ENCODE measurements around the gene KRTAP24-1. TPM values are rescaled to one million over a fixed set of nuclear protein-coding genes. Genes with fewer than 3 reads are reported as not detected.
A peak's percentile ranks its signal among the peaks of the same experiment; 100 is the strongest.

Gene KRTAP24-1
- total RNA-seq, 1 experiment from 2014 or later, result not detected

GRCh38 chr21:30238168-30238567 is 44.6 kb downstream of the KRTAP24-1 start:
- BruUV-seq (replicated peaks), result no TSS peak
- Histone ChIP-seq H3K36me3 (ENCODE audit: low read depth) (no peaks in the 10 kb centered on the region), H3K4me1 (replicated peaks; ENCODE audit: insufficient read depth) (peaks cover 27% of the 10 kb centered on the region), H3K27ac (no peak overlapping the region), H2AFZ (no peak overlapping the region), H3K4me3 (no peak overlapping the region), H3K4me2 (no peak overlapping the region), H3K9me3 (ENCODE audit: insufficient read depth, low read depth) (no peaks in the 10 kb centered on the region), H4K20me1 (ENCODE audit: insufficient read depth) (no peaks in the 10 kb centered on the region), H3K27me3 (ENCODE audit: insufficient read depth, low read depth) (no peaks in the 10 kb centered on the region), H3K9me2 (ENCODE audit: insufficient read depth) (no peaks in the 10 kb centered on the region), H3F3A (ENCODE audit: insufficient read depth, low read depth) (peaks cover 22% of the 10 kb centered on the region), H3K79me2 (ENCODE audit: low read depth) (no peaks in the 10 kb centered on the region)
- TF ChIP-seq, protein P1, sequence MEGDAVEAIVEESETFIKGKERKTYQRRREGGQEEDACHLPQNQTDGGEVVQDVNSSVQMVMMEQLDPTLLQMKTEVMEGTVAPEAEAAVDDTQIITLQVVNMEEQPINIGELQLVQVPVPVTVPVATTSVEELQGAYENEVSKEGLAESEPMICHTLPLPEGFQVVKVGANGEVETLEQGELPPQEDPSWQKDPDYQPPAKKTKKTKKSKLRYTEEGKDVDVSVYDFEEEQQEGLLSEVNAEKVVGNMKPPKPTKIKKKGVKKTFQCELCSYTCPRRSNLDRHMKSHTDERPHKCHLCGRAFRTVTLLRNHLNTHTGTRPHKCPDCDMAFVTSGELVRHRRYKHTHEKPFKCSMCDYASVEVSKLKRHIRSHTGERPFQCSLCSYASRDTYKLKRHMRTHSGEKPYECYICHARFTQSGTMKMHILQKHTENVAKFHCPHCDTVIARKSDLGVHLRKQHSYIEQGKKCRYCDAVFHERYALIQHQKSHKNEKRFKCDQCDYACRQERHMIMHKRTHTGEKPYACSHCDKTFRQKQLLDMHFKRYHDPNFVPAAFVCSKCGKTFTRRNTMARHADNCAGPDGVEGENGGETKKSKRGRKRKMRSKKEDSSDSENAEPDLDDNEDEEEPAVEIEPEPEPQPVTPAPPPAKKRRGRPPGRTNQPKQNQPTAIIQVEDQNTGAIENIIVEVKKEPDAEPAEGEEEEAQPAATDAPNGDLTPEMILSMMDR (conservative IDR thresholded peaks at IDR 0.05), result no peak
- TF ChIP-seq EZH2 (IDR thresholded peaks at IDR 0.05; ENCODE audit: low read depth), result no peak
- ChIA-PET CTCF (no interaction called here), POLR2A (ENCODE audit: unreplicated experiment) (no interaction called here)
- no peak for DNase-seq
- intact Hi-C loops (cut with micrococcal nuclease; ENCODE audit: unreplicated experiment), result no loop called here

DNA sequence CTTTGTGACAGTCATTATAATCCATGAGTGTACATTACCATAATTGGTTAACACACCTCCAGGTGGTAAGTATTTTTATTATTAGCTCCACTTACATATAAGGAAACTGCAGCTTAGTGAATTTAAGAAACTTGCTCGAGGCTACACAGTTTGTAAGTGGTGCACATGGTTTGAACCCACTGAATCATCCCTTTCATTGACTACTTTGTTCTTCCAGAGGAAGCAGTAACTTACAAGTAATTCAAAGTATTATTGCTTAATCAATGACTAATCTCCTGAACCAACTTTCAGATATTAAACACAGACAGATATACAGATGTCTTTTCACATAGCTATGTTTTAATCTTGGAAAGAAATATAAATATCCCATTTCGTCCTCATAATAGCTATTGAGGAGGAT is 48.1 kb downstream of the KRTAP24-1 start:
- peak overlapping the region; percentile 32 for H3K4me2 ChIP-seq

GRCh38 chr21:30234050-30234449 is 48.7 kb downstream of the KRTAP24-1 start:
- no peaks in the 10 kb centered on the region; the same call in 1 of the 2 replicates for H3K36me3 ChIP-seq (ENCODE audit: low read depth)
- no peak for TF ChIP-seq EZH2 (IDR thresholded peaks at IDR 0.05; ENCODE audit: low read depth)
- TF ChIP-seq, protein P1 (conservative IDR thresholded peaks at IDR 0.05), result no peak
- H3K9me3 ChIP-seq (ENCODE audit: insufficient read depth, low read depth), result no peaks in the 10 kb centered on the region
- POLR2A ChIA-PET (ENCODE audit: unreplicated experiment), result no interaction called here
- CTCF ChIA-PET, result no interaction called here
- H3K79me2 ChIP-seq (ENCODE audit: low read depth), result no peaks in the 10 kb centered on the region
- peaks cover 15% of the 10 kb centered on the region for H3F3A ChIP-seq (ENCODE audit: insufficient read depth, low read depth)
- H4K20me1 ChIP-seq (ENCODE audit: insufficient read depth), result no peaks in the 10 kb centered on the region
- H3K9me2 ChIP-seq (ENCODE audit: insufficient read depth), result no peaks in the 10 kb centered on the region
- intact Hi-C loops (cut with micrococcal nuclease; ENCODE audit: unreplicated experiment), result no loop called here
- DNase-seq, result no peak
- no peak overlapping the region for H3K4me2 ChIP-seq
- H2AFZ ChIP-seq, result no peak overlapping the region
- H3K27me3 ChIP-seq (ENCODE audit: insufficient read depth, low read depth), result no peaks in the 10 kb centered on the region
- BruUV-seq (replicated peaks), result no TSS peak
- no peak overlapping the region for H3K4me3 ChIP-seq
- H3K27ac ChIP-seq, result peak overlapping the region; percentile 79
- H3K4me1 ChIP-seq (replicated peaks; ENCODE audit: insufficient read depth), result peaks cover 23% of the 10 kb centered on the region

More for the DNA sequence above, 48.1 kb downstream of the KRTAP24-1 start:
- Histone ChIP-seq H3K9me2 (ENCODE audit: insufficient read depth) (no peaks in the 10 kb centered on the region), H3K36me3 (ENCODE audit: low read depth) (no peaks in the 10 kb centered on the region; the same call in 1 of the 2 replicates), H3K27me3 (ENCODE audit: insufficient read depth, low read depth) (no peaks in the 10 kb centered on the region), H4K20me1 (ENCODE audit: insufficient read depth) (no peaks in the 10 kb centered on the region), H3K4me1 (replicated peaks; ENCODE audit: insufficient read depth) (peaks cover 23% of the 10 kb centered on the region), H3F3A (ENCODE audit: insufficient read depth, low read depth) (peaks cover 15% of the 10 kb centered on the region), H2AFZ (no peak overlapping the region; the same call in 1 of the 2 replicates), H3K4me3 (no peak overlapping the region), H3K27ac (peak overlapping the region; percentile 79), H3K79me2 (ENCODE audit: low read depth) (no peaks in the 10 kb centered on the region), H3K9me3 (ENCODE audit: insufficient read depth, low read depth) (no peaks in the 10 kb centered on the region)
- peak in 1 of 2 experiments; percentile 90 for DNase-seq
- TF ChIP-seq, protein P1 (conservative IDR thresholded peaks at IDR 0.05), result no peak
- TF ChIP-seq EZH2 (IDR thresholded peaks at IDR 0.05; ENCODE audit: low read depth), result no peak
- ChIA-PET CTCF (no interaction called here), POLR2A (ENCODE audit: unreplicated experiment) (no interaction called here)
- intact Hi-C loops (cut with micrococcal nuclease; ENCODE audit: unreplicated experiment), result no loop called here
- BruUV-seq (replicated peaks), result no TSS peak

Data from PC-9 (cell line).